K562 (cell line): ENCODE results near the gene FBXO10. TPM values are rescaled to one million over a fixed set of nuclear protein-coding genes. Genes with fewer than 3 reads are reported as not detected.

Experiments used
- ATAC-seq: fragments of 200-7000 bp; cut with Tn5 transposase; 3 replicates; pipeline ENCODE4 v1.9.1; 2020; ENCODE audit warnings: moderate library complexity
- BruUV-seq: library from RNA; stranded (reverse); fragments of 400-500 nt; replicated peaks from 2 replicates; lab custom pipeline; 2021; lab: Mats Ljungman, UMichigan
- CTCF ChIA-PET: fragments of 300-600 bp; formaldehyde crosslinking; extraction: SDS; loops from one replicate; lab custom pipeline; 2021; ENCODE audit warnings: low intra/inter-chr PET ratio; lab: Yijun Ruan, JAX
- POLR2A ChIA-PET: fragments of 300-600, 350-650 bp; sonication (Branson Sonifier 250); formaldehyde crosslinking; extraction: SDS; loops from one replicate; lab custom pipeline; 2021; ENCODE audit warnings: antibody characterized with exemption, inconsistent platforms; lab: Yijun Ruan, JAX
- DNase-seq, 4 experiments: peaks; one replicate each; pipeline versions ENCODE4 v3.0.0 to v3.0.0-alpha.2; 2011 to 2018; ENCODE audit warnings: low spot score in 3 of 4, mixed read lengths in 3 of 4; ENCODE audit errors: extremely low read depth in 1 of 4
- FAIRE-seq: peaks from 2 replicates; lab custom pipeline; 2011; peaks lifted over from hg19 to GRCh38; lab: Jason Lieb, UNC
- H2AFZ ChIP-seq: 2 replicates; pipeline ENCODE4 v1.6.0; 2011; ENCODE audit warnings: low read depth, low read length, control low read depth, inconsistent platforms
- H3K27ac ChIP-seq: fragments of 200-600 bp; 3 replicates; pipeline ENCODE4 v1.8.0; 2011; ENCODE audit warnings: low read depth, mild to moderate bottlenecking, control low read depth, inconsistent platforms, low read length, moderate library complexity, mixed read lengths; ENCODE audit errors: extremely low read depth
- H3K27me3 ChIP-seq, 2 experiments: fragments of 300-600 bp in 1 of 2; 2 replicates in 1 of 2; 3 replicates in 1 of 2; pipeline versions ENCODE4 v1.6.0 to v1.8.0; 2011; ENCODE audit warnings: inconsistent platforms in 2 of 2, low read length in 2 of 2, mild to moderate bottlenecking in 1 of 2, mixed read lengths in 1 of 2, moderate library complexity in 1 of 2; ENCODE audit not compliant: control insufficient read depth in 2 of 2, insufficient read depth in 2 of 2
- H3K36me3 ChIP-seq: fragments of 300-600 bp; 3 replicates; pipeline ENCODE4 v1.8.0; 2011; ENCODE audit warnings: mild to moderate bottlenecking, low read length, inconsistent platforms; ENCODE audit not compliant: control insufficient read depth, insufficient read depth
- H3K4me1 ChIP-seq, 2 experiments: fragments of 200-600 bp in 1 of 2; replicated peaks in 1 of 2; 2 replicates in 1 of 2; 3 replicates in 1 of 2; pipeline versions ENCODE4 v1.5.1 to v1.8.0; 2011; ENCODE audit warnings: inconsistent platforms in 2 of 2, low read length in 2 of 2, mild to moderate bottlenecking in 1 of 2, mixed read lengths in 1 of 2, moderate library complexity in 1 of 2; ENCODE audit not compliant: control insufficient read depth in 2 of 2, insufficient read depth in 2 of 2
- H3K4me2 ChIP-seq: 2 replicates; pipeline ENCODE4 v1.6.1; 2011; ENCODE audit warnings: low read length, control low read depth, inconsistent platforms, mixed read lengths; ENCODE audit not compliant: insufficient read depth
- H3K4me3 ChIP-seq: fragments of 200-600 bp; sonication (generic), shearing (Covaris generic); 2 replicates; pipeline ENCODE4 v1.5.1; 2016; ENCODE audit warnings: control low read depth, inconsistent platforms
- H3K79me2 ChIP-seq: fragments of 200-600 bp; 3 replicates; pipeline ENCODE4 v1.8.0; 2011; ENCODE audit warnings: low read length, inconsistent platforms; ENCODE audit not compliant: control insufficient read depth, insufficient read depth
- H3K9ac ChIP-seq, 2 experiments: 2 replicates each; pipeline versions ENCODE4 v1.6.0 to v1.6.1; 2011; ENCODE audit warnings: low read depth in 2 of 2, low read length in 2 of 2, control low read depth in 1 of 2, inconsistent platforms in 1 of 2, mild to moderate bottlenecking in 1 of 2, mixed read lengths in 1 of 2; ENCODE audit not compliant: insufficient read depth in 1 of 2
- H3K9me1 ChIP-seq: one replicate; pipeline ENCODE4 v1.6.0; 2011; ENCODE audit warnings: inconsistent platforms, mild to moderate bottlenecking, low read length, moderate library complexity; ENCODE audit not compliant: control insufficient read depth, insufficient read depth
- H3K9me3 ChIP-seq: replicated peaks from 2 replicates; pipeline ENCODE4 v1.5.1; 2011; ENCODE audit warnings: low read depth, low read length, inconsistent platforms; ENCODE audit not compliant: control insufficient read depth, insufficient read depth
- H4K20me1 ChIP-seq: replicated peaks from 2 replicates; pipeline ENCODE4 v1.6.1; 2011; ENCODE audit warnings: low read length, inconsistent platforms, mixed read lengths; ENCODE audit not compliant: control insufficient read depth, insufficient read depth
- CBX2 ChIP-seq: fragments of 200-600 bp; sonication (generic); IDR thresholded peaks from one replicate; pipeline ENCODE4 v1.6.1; 2012; ENCODE audit warnings: mild to moderate bottlenecking, low read length, inconsistent platforms; ENCODE audit not compliant: insufficient read depth, poor library complexity, severe bottlenecking
- FOSL1 ChIP-seq: fragments of 200-800 bp; sonication (Bioruptor generic); conservative IDR thresholded peaks from 2 replicates; pipeline ENCODE4 v1.6.1; 2016; ENCODE audit warnings: missing genetic modification characterization, missing compliant biosample characterization
- MTA3 ChIP-seq: fragments of 450-650 bp; formaldehyde crosslinking; IDR thresholded peaks from 2 replicates; pipeline ENCODE4 v1.6.1; 2017; ENCODE audit warnings: mild to moderate bottlenecking, borderline replicate concordance
- ZNF644 ChIP-seq: fragments of 200-800 bp; sonication (Bioruptor generic); IDR thresholded peaks from 2 replicates; pipeline ENCODE4 v1.6.1; 2016; ENCODE audit warnings: low read depth, missing genetic modification characterization, missing compliant biosample characterization
- WGBS: fragments of 100-300 bp; shearing (Covaris generic); methylation state at CpG from one replicate; pipeline ENCODE4 v1.1.6; 2016; ENCODE audit warnings: low coverage, mixed read lengths; ENCODE audit not compliant: insufficient coverage; ENCODE audit errors: missing lambda C conversion rate; 5-methylcytosine and 5-hydroxymethylcytosine counted together
- in situ Hi-C: fragments of 300-500 bp; cut with MboI; formaldehyde crosslinking; loops from 4 replicates; pipeline ENCODE4 v1.15.0; 2018; ENCODE audit warnings: inconsistent platforms, mixed read lengths
- intact Hi-C: fragments of 100-400 bp; cut with micrococcal nuclease; formaldehyde crosslinking; loops from 2 replicates; pipeline ENCODE4 v1.14.2; 2022
- polyA plus RNA-seq, 8 experiments: library from polyadenylated mRNA; depleted of rRNA in 4 of 8; stranded (reverse) in 5 of 8; unstranded in 3 of 8; fragments of >200 nt; fragmentation: Nextera tagmentation in 2 of 8; fragmentation: Illumina TruSeq in 1 of 8; extraction: Ambion mirVana in 2 of 8; extraction: Trizol in 1 of 8; gene quantifications; 2 replicates each; pipeline versions ENCODE4 v1.2.1 to v1.2.3, GENCODE V29; 2011 to 2014; ENCODE audit warnings: inconsistent platforms in 1 of 8, missing spikeins in 1 of 8
- total RNA-seq, 7 experiments: library from RNA; depleted of rRNA in 6 of 7; stranded (reverse); fragments of >200 nt in 6 of 7; fragmentation: Illumina TruSeq in 2 of 7; extraction: Trizol in 2 of 7; gene quantifications; 2 replicates each; pipeline versions ENCODE4 v1.2.1 to v1.2.3, GENCODE V29; 2011 to 2021; ENCODE audit warnings: low replicate concordance in 1 of 7
- TF ChIP-seq, protein P1 (sequence below): fragments of 250-450 bp; sonication (Bioruptor Pico); IDR thresholded peaks from 2 replicates; pipeline ENCODE4 v1.5.0; 2021
- TF ChIP-seq, protein P2 (sequence below), 2 experiments: IDR thresholded peaks; 2 replicates each; pipeline ENCODE4 v1.6.1; 2012; ENCODE audit warnings: improper control_type of control experiment in 2 of 2, low read depth in 2 of 2, low read length in 2 of 2, borderline replicate concordance in 1 of 2

Gene FBXO10
- total and polyA plus RNA-seq, 9 of the 15 experiments (the other 6 are each of a cell fraction or from before 2014, with no cell fraction given), result 0.84 to 9.9 (median 6.0) TPM

DNA sequence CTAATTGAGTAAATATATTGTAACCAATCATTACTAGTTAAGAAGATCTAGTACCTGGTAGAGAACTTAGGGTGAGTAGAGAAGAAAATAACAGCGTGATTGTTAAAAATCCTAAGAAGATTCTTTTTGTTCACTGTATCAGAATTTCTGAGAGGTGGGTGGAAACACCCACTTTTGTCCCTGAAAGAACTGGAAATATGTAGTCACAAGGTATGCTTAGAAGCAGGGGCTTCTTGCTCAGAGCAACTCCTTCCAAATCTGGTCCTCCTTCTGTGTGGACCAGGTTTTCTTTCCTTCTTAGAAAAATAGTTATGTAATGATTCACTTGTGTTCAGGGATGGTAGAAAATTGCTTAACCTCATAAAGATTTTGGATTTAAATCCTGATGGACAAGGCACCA is 28.1 kb upstream of the FBXO10 start:
- no peaks in the 10 kb centered on the region for H3K9me1 ChIP-seq
- POLR2A ChIA-PET, result no interaction called here
- H3K36me3 ChIP-seq, result no peaks in the 10 kb centered on the region
- intact Hi-C loops (no loop called here), in situ Hi-C loops (no loop called here)
- no peak overlapping the region for H2AFZ ChIP-seq
- H3K79me2 ChIP-seq, result no peaks in the 10 kb centered on the region
- no peak overlapping the region for H3K4me2 ChIP-seq
- H3K9me3 ChIP-seq, result no peaks in the 10 kb centered on the region
- CTCF ChIA-PET, result no interaction called here
- no peak for TF ChIP-seq ZNF644
- TF ChIP-seq, protein P1, sequence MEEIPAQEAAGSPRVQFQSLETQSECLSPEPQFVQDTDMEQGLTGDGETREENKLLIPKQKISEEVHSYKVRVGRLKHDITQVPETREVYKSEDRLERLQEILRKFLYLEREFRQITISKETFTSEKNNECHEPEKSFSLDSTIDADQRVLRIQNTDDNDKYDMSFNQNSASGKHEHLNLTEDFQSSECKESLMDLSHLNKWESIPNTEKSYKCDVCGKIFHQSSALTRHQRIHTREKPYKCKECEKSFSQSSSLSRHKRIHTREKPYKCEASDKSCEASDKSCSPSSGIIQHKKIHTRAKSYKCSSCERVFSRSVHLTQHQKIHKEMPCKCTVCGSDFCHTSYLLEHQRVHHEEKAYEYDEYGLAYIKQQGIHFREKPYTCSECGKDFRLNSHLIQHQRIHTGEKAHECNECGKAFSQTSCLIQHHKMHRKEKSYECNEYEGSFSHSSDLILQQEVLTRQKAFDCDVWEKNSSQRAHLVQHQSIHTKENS, result no peak
- no peak for TF ChIP-seq MTA3
- no peak for TF ChIP-seq CBX2
- no peak for TF ChIP-seq FOSL1 (tag)
- TF ChIP-seq, protein P2, sequence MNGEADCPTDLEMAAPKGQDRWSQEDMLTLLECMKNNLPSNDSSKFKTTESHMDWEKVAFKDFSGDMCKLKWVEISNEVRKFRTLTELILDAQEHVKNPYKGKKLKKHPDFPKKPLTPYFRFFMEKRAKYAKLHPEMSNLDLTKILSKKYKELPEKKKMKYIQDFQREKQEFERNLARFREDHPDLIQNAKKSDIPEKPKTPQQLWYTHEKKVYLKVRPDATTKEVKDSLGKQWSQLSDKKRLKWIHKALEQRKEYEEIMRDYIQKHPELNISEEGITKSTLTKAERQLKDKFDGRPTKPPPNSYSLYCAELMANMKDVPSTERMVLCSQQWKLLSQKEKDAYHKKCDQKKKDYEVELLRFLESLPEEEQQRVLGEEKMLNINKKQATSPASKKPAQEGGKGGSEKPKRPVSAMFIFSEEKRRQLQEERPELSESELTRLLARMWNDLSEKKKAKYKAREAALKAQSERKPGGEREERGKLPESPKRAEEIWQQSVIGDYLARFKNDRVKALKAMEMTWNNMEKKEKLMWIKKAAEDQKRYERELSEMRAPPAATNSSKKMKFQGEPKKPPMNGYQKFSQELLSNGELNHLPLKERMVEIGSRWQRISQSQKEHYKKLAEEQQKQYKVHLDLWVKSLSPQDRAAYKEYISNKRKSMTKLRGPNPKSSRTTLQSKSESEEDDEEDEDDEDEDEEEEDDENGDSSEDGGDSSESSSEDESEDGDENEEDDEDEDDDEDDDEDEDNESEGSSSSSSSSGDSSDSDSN (IDR thresholded peaks at IDR 0.05; ENCODE audit: borderline replicate concordance in 1 of 2, low read depth in 2 of 2, low read length in 2 of 2), result no peak
- TF ChIP-seq, all 486 proteins: peak for 0
- no peak overlapping the region for H3K27ac ChIP-seq
- H3K9ac ChIP-seq, result no peak overlapping the region
- FAIRE-seq (no peak), ATAC-seq (no peak), DNase-seq (no peak)
- H3K27me3 ChIP-seq, result peaks cover 33 to 36% of the 10 kb centered on the region in 2 experiments
- no peaks in the 10 kb centered on the region for H4K20me1 ChIP-seq
- no TSS peak for BruUV-seq
- 0% methylated on average over 1 of the region's 1 CpG for WGBS
- no peak overlapping the region for H3K4me3 ChIP-seq
- H3K4me1 ChIP-seq, result no peaks in the 10 kb centered on the region
